HepG2 (cell line): ENCODE results near the gene HMGN1. TPM values are rescaled to one million over a fixed set of nuclear protein-coding genes. Genes with fewer than 3 reads are reported as not detected.

Source experiments
- ARNTL ChIP-seq: sonication (generic); formaldehyde crosslinking; IDR thresholded peaks from 2 replicates; pipeline ENCODE4 v1.4.0; 2020; ENCODE audit warnings: mild to moderate bottlenecking, missing genetic modification reagents
- ASH2L ChIP-seq: fragments of 300-600, 200-600 bp; sonication (generic); IDR thresholded peaks from 2 replicates; pipeline ENCODE4 v1.7.0; 2017; ENCODE audit warnings: low read depth, mild to moderate bottlenecking, moderate library complexity, mixed read lengths, low read length; ENCODE audit not compliant: insufficient read length
- ATF1 ChIP-seq: IDR thresholded peaks from 2 replicates; pipeline ENCODE4 v1.6.1; 2016; ENCODE audit warnings: mild to moderate bottlenecking, control low read depth
- ERF ChIP-seq: IDR thresholded peaks from 2 replicates; pipeline ENCODE4 v1.6.1; 2018; ENCODE audit warnings: missing biosample characterization, missing genetic modification reagents
- GABPA ChIP-seq, 2 experiments: IDR thresholded peaks; 2 replicates each; pipeline ENCODE4 v1.6.1; 2011 to 2016; ENCODE audit warnings: low read depth in 2 of 2, low read length in 1 of 2, missing biosample characterization in 1 of 2, missing genetic modification characterization in 1 of 2
- GATA4 ChIP-seq: sonication (generic); IDR thresholded peaks from 2 replicates; pipeline ENCODE4 v1.6.1; 2016; ENCODE audit warnings: antibody characterized with exemption, low read depth, borderline replicate concordance
- HNRNPL ChIP-seq: fragments of 200-400 bp; formaldehyde crosslinking; IDR thresholded peaks from 2 replicates; pipeline ENCODE4 v1.6.1; 2017; ENCODE audit warnings: mild to moderate bottlenecking, low read depth, low read length
- HOXA3 ChIP-seq: sonication (generic); formaldehyde crosslinking; IDR thresholded peaks from 2 replicates; pipeline ENCODE4 v1.5.0; 2020; ENCODE audit warnings: missing genetic modification reagents
- JUN ChIP-seq: sonication (generic); formaldehyde crosslinking; IDR thresholded peaks from 2 replicates; pipeline ENCODE4 v1.4.0; 2020; ENCODE audit warnings: mild to moderate bottlenecking, missing genetic modification reagents
- NRL ChIP-seq: sonication (generic); formaldehyde crosslinking; IDR thresholded peaks from 2 replicates; pipeline ENCODE4 v1.5.0; 2020; ENCODE audit warnings: missing genetic modification reagents, mild to moderate bottlenecking, moderate library complexity, borderline replicate concordance
- POLR2A ChIP-seq, 2 experiments: IDR thresholded peaks; 2 replicates each; pipeline ENCODE4 v1.6.1; 2011; ENCODE audit warnings: low read depth in 2 of 2, low read length in 2 of 2, mild to moderate bottlenecking in 1 of 2, moderate library complexity in 1 of 2; ENCODE audit not compliant: insufficient read depth in 1 of 2
- RXRA ChIP-seq: sonication (generic); formaldehyde crosslinking; IDR thresholded peaks from 2 replicates; pipeline ENCODE4 v1.5.1; 2020; ENCODE audit warnings: missing genetic modification reagents
- RXRB ChIP-seq: IDR thresholded peaks from 2 replicates; pipeline ENCODE4 v1.6.1; 2016; ENCODE audit warnings: borderline replicate concordance, missing genetic modification reagents, missing compliant biosample characterization
- SP2 ChIP-seq: sonication (generic); formaldehyde crosslinking; IDR thresholded peaks from 2 replicates; pipeline ENCODE4 v1.5.1; 2020; ENCODE audit warnings: mild to moderate bottlenecking, missing genetic modification reagents
- TEAD3 ChIP-seq: optimal IDR thresholded peaks from 2 replicates; pipeline ENCODE3; 2016; ENCODE audit warnings: borderline replicate concordance
- THAP11 ChIP-seq: IDR thresholded peaks from 2 replicates; pipeline ENCODE4 v1.6.1; 2016; ENCODE audit warnings: missing biosample characterization, missing genetic modification reagents
- ZFY ChIP-seq: sonication (generic); formaldehyde crosslinking; IDR thresholded peaks from 2 replicates; pipeline ENCODE4 v1.4.0; 2020; ENCODE audit warnings: missing genetic modification reagents
- ZNF577 ChIP-seq: sonication (generic); formaldehyde crosslinking; IDR thresholded peaks from 2 replicates; pipeline ENCODE4 v1.4.0; 2020; ENCODE audit warnings: mild to moderate bottlenecking, low read depth, missing genetic modification reagents, borderline replicate concordance
- ZNF644 ChIP-seq: IDR thresholded peaks from 2 replicates; pipeline ENCODE4 v1.6.1; 2016; ENCODE audit warnings: low read depth
- ZNF83 ChIP-seq: sonication (generic); formaldehyde crosslinking; IDR thresholded peaks from 2 replicates; pipeline ENCODE4 v1.4.0; 2020; ENCODE audit warnings: missing genetic modification reagents, mild to moderate bottlenecking, borderline replicate concordance
- ZSCAN20 ChIP-seq: sonication (generic); formaldehyde crosslinking; IDR thresholded peaks from 2 replicates; pipeline ENCODE4 v1.4.0; 2020; ENCODE audit warnings: missing genetic modification reagents, mild to moderate bottlenecking, borderline replicate concordance
- polyA plus RNA-seq, 8 experiments: library from polyadenylated mRNA; depleted of rRNA in 3 of 8; stranded (reverse) in 7 of 8; unstranded in 1 of 8; fragments of >200 nt; fragmentation: Illumina TruSeq in 4 of 8; extraction: Trizol in 4 of 8; gene quantifications; 2 replicates each; pipeline versions ENCODE4 v1.2.1 to v1.2.3, GENCODE V29; 2011 to 2016; ENCODE audit warnings: low read depth in 4 of 8, missing spikeins in 1 of 8, mixed read lengths in 1 of 8; ENCODE audit not compliant: insufficient read depth in 1 of 8
- total RNA-seq, 5 experiments: library from RNA; depleted of rRNA; stranded (reverse); fragments of >200 nt; fragmentation: Illumina TruSeq; extraction: Trizol; gene quantifications; 2 replicates each; pipeline ENCODE4 v1.2.3, GENCODE V29; 2016; ENCODE audit warnings: low read depth in 1 of 5
- TF ChIP-seq, protein P1 (sequence below): sonication (generic); formaldehyde crosslinking; IDR thresholded peaks from 2 replicates; pipeline ENCODE4 v1.5.0; 2020; ENCODE audit warnings: missing genetic modification reagents, mild to moderate bottlenecking, borderline replicate concordance
- TF ChIP-seq, protein P2 (sequence below): IDR thresholded peaks from 2 replicates; pipeline ENCODE4 v1.6.1; 2016; ENCODE audit warnings: missing compliant biosample characterization, missing genetic modification reagents, borderline replicate concordance
- TF ChIP-seq, protein P3 (sequence below): sonication (generic); formaldehyde crosslinking; IDR thresholded peaks from 2 replicates; pipeline ENCODE4 v1.5.0; 2020; ENCODE audit warnings: missing genetic modification reagents
- TF ChIP-seq, protein P4 (sequence below): IDR thresholded peaks from 2 replicates; pipeline ENCODE4 v1.6.1; 2016; ENCODE audit warnings: missing genetic modification reagents, missing compliant biosample characterization

The HMGN1 gene
- total and polyA plus RNA-seq, 2 of the 13 experiments (the other 11 are each of a cell fraction or from before 2014, with no cell fraction given), result 104 to 286 TPM

DNA sequence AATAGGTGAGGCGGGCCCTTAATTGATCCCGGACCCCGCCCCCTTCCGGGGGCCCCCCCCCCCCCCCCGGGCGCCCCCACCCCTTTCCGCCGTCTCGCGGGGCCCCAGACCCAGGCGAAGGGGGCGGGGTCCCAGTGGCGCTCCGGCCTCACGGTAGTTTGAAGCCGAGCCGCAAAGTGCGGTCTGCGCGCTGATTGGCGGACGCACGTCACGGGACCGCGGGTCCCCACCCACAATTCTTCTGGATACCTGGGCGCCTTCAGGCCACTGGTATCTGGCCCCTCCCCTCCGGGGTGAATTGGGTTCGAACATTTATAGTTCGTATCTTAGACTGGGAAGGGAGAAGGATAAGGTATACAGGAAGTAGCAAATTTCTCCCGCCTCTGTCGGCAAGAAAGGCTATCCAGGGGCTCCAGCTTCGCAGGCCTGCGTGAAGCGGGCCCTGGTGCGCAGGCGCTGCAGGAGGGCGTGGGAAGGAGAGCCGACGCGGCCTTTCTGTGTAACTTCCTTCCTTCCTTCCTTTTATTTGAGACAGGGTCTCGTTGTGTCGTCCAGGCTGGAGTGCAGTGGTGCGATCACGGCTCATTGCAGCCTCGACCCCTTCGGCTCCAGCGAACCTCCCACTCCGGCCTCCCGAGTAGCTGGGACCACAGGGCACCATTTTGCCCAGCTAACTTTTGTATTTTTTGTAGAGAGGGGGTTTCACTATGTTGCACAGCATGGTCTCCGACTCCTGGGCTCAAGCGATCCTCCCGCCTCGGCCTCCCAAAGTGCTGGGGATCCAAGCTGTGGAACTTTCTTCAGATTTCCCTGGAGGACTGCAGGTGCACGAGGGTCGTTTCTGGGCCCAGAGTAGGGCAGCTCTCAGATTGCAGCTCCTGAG lies 564 bp upstream of the HMGN1 start (continued):
- TF ChIP-seq ZNF577 (CRISPR knock-in tag) (0 out of 2 replicates have a peak, but pooled peaks have one; percentile 66), THAP11 (CRISPR knock-in tag) (peak; percentile 72), HOXA3 (CRISPR knock-in tag) (0 out of 2 replicates have a peak, but pooled peaks have one; percentile 43), JUN (CRISPR knock-in tag) (0 out of 2 replicates have a peak, but pooled peaks have one; percentile 32), RXRB (CRISPR knock-in tag) (no peak), ATF1 (0 out of 2 replicates have a peak, but pooled peaks have one; percentile 46), SP2 (CRISPR knock-in tag) (peak; percentile 73; the same call in 1 of the 2 replicates), NRL (CRISPR knock-in tag) (peak; percentile 82; the same call in 1 of the 2 replicates), TEAD3 (CRISPR knock-in tag) (peak; percentile 20), RXRA (CRISPR knock-in tag) (peak; percentile 35; the same call in 1 of the 2 replicates), ZNF83 (CRISPR knock-in tag) (0 out of 2 replicates have a peak, but pooled peaks have one; percentile 44), ZSCAN20 (CRISPR knock-in tag) (no peak), ZNF644 (CRISPR knock-in tag) (no peak), GATA4 (0 out of 2 replicates have a peak, but pooled peaks have one; percentile 35), POLR2A (IDR thresholded peaks at IDR 0.05; ENCODE audit: insufficient read depth in 1 of 2, low read depth in 2 of 2, low read length in 2 of 2) (peak; percentile 56 to 91; a peak in 3 of 4 replicates), ASH2L (peak; percentile 46), ERF (peak; percentile 34; the same call in 1 of the 2 replicates), ARNTL (CRISPR knock-in tag) (no peak), ZFY (peak; percentile 83), GABPA (IDR thresholded peaks at IDR 0.05; ENCODE audit: low read depth, low read length) (peak; percentile 37; the same call in 1 of the 2 replicates), GABPA (CRISPR knock-in tag; IDR thresholded peaks at IDR 0.05; ENCODE audit: low read depth) (peak; percentile 85), HNRNPL (no peak)
- TF ChIP-seq, protein P1, sequence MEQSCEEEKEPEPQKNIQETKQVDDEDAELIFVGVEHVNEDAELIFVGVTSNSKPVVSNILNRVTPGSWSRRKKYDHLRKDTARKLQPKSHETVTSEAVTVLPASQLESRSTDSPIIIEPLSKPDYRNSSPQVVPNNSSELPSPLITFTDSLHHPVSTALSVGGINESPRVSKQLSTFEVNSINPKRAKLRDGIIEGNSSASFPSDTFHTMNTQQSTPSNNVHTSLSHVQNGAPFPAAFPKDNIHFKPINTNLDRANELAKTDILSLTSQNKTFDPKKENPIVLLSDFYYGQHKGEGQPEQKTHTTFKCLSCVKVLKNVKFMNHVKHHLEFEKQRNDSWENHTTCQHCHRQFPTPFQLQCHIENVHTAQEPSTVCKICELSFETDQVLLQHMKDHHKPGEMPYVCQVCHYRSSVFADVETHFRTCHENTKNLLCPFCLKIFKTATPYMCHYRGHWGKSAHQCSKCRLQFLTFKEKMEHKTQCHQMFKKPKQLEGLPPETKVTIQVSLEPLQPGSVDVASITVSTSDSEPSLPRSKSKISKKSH (CRISPR knock-in tag), result peak; percentile 74; the same call in 1 of the 2 replicates
- TF ChIP-seq, protein P2, sequence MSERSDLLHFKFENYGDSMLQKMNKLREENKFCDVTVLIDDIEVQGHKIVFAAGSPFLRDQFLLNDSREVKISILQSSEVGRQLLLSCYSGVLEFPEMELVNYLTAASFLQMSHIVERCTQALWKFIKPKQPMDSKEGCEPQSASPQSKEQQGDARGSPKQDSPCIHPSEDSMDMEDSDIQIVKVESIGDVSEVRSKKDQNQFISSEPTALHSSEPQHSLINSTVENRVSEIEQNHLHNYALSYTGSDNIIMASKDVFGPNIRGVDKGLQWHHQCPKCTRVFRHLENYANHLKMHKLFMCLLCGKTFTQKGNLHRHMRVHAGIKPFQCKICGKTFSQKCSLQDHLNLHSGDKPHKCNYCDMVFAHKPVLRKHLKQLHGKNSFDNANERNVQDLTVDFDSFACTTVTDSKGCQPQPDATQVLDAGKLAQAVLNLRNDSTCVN, result no peak
- TF ChIP-seq, protein P3, sequence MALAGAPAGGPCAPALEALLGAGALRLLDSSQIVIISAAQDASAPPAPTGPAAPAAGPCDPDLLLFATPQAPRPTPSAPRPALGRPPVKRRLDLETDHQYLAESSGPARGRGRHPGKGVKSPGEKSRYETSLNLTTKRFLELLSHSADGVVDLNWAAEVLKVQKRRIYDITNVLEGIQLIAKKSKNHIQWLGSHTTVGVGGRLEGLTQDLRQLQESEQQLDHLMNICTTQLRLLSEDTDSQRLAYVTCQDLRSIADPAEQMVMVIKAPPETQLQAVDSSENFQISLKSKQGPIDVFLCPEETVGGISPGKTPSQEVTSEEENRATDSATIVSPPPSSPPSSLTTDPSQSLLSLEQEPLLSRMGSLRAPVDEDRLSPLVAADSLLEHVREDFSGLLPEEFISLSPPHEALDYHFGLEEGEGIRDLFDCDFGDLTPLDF (CRISPR knock-in tag), result peak; percentile 37; the same call in 1 of the 2 replicates
- TF ChIP-seq, protein P4, sequence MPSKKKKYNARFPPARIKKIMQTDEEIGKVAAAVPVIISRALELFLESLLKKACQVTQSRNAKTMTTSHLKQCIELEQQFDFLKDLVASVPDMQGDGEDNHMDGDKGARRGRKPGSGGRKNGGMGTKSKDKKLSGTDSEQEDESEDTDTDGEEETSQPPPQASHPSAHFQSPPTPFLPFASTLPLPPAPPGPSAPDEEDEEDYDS, result peak; percentile 77
